SIG-M5 (cell line): ENCODE results near the gene ITGA1.

ENCODE experiments used
- DNase-seq: peaks from one replicate; lab custom pipeline; 2025; lab: John Stamatoyannopoulos, UW

ITGA1 gene

DNA sequence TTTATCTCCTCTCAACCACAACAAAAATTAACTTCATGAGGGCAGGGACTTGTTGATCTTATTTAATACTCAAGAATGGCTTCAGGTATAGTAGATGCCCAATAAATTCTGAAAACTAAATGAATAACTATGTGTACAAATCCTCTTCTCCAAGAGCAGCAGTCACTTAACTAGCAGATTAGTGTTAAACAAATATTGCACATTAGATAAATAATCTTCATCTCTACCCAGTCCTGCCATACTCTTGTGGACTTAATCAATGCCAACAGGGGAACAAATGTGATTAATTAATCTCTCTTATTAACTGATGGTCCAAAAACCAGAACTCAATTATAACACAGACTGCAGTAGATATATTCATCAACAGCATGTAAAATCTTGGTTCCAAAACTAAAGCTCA, 15.0 kb upstream of the ITGA1 start:
- no peak for DNase-seq

DNA sequence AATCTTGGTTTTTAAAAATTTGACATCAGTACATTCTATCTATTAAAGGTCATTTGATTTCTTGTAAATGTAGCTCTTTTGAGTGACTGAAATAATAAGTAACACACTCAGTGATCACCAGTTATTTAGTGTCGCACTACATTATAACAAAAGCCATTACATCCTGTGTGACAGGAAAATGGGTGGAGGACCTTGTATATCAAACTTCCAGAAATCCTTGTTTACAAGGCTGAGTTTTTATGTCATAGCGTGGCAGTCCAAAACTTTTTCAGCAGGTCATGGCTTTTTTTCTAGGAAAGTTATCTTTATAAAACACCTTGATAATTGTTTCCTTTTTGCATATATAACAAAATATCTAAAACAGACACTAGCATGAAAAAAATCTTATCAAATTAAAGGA, 14.4 kb upstream of the ITGA1 start:
- DNase-seq: no peak

DNA sequence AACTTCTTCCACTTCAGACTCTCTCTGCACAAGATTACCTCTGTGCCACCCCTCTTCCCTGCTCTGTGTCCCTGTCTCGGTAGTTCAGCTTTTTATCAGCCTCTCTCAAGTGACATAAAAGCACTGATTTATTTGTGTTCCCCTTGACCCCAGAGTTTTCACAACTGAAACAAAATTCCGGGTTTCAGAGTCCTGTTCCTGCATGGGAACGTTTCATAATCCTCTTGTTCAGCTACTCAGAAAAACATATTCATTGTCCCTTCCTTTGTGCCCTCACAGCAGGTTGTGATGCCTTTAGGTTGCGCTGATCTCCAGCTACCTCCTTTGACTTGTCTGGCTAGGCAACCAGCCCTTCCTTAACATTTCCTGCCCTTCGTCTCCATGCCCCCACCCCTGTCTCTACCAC, 13.7 kb upstream of the ITGA1 start:
- no peak for DNase-seq

DNA sequence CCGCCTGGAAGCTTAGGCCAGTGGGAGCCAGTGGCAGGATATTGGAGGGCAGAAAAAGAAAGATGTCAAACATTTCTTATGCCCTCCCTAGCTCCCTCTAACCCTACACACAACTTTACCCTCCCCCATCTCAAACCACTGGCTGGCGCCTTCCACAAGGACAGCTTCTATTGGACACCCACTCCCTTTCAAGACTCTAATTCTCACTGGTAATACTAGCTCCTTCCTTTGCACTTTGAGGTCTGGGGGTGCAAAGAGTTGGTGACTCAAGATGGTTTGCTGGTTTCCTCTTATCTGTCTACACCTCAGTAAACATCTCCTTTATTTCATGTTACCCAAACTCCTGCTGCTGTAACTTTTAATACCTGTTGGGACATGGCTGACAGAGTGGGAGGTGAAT, 11.6 kb upstream of the ITGA1 start:
- no peak for DNase-seq

DNA sequence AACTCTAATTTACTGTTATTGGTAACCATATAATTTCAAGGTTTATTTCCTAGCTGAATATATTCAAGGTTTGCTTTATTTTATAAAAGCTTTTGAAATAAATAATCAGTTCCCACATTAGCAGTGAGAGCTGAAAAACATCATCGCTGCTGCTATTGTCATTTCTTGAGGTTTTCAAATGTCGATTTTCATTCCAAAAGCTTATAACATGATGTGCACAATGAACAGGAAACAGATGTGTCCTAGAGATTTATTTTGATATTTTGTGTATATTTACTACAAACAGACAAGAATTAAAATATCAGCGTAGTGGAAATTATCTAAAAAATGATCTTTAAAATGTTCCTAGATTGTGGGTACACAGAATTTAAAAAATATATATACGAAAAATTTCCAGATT, 10.5 kb upstream of the ITGA1 start:
- DNase-seq: no peak

DNA sequence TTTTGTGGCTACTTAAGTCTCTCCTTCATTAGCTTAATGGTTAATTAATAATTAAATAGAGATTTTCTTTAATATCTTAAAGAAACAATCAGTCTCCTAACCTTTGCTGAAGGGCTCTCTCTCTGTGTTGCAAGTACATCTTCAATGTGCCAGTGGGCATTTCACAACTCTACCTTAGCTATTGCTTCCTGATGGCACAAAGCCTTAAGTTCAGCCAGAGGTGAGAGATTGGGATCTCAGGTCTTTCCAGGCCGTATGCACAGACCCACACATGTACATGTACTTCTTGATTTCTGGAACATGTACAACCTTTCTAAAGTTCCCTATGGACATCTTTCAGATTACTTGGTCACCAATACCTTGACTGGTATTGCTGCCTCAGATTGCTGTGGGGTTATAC, 8.9 kb upstream of the ITGA1 start:
- DNase-seq: no peak

DNA sequence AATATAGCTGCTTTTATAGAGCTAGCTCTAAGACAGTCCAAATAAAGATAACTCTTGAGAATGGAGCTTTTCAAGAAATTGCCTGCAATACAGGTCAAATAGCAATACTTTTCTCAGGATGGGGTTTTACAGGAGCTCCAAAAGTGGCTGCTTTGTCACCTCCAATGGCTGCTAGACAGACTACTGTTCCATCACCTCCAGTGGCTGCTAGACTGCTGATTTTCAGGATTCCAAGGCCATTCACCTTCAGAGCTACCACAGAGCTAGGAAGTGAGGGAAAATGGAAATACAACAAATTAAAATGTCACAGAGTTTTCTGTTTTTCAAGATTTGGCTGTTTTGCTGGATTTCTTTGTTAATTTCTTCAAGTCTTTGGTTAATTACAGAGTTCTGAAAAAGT, 8.5 kb upstream of the ITGA1 start:
- DNase-seq: no peak

DNA sequence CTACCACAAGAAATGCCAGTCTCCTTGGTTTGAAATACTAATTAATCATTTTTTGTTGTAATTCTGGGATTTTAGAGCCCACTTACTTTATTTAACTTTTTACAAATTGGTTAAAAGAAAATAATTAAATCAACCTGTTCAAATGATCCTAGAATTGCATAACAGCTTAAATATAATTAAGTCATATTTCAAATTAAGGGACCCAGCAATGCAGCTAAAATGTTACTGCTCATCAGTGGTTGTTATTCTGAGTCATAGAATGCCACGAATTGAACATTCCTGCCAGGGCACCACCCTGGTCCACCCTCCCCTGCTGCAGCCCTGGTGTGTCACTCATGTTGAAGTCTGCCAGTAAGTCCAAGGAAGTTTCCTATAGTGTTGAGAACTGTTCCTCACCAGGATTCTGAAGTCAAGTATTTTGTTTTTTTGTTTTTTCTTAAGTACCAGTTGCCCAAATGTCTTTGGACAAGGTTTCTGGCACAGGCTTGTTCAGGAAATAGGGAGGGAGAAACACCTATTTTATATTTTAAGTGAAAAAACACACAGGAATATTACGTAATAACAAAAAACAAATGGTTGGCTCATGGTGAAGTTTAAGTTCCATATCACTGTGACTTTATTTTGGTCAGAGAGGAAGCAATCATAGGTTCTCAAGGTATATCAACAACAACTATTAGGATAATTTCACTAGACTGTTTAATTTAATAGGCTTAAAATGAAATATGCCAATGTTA, 4.3 kb upstream of the ITGA1 start:
- DNase-seq: no peak

DNA sequence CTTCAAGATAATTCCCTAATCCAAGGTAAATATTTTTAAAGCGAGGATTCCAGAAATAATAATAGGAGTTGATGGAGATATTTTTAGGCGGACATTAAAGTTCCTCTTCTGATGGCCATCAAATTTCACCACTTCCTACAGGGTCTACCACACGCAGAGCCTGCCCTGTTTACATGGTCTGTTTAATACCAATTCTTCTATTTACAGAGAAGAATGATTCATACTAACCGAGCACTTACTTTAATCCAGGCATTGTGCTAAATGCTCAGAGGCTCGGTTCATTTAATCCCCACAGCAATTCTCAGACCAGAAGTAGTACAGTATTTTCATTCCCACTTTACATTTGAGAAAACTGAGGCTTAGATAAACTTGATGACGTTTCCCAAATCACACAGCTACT, 3.0 kb upstream of the ITGA1 start:
- no peak for DNase-seq

DNA sequence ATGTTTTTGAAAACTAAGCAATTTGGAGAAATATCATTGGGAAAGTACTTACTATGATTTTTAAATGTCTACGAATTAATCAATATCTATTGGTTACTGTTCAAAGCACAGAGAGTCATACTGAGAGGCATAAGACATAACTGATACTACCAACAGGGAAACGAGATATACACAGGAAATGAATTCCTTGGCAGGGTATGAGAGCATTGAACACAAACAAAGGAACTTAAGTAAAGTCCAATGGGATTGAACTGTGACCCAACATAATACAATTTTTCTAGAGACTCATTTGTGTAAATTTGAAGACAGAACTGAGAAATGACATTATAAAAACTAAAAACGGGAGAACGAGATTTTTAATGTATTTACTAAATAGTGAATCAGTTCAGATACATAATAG, 1.3 kb upstream of the ITGA1 start:
- no peak for DNase-seq

DNA sequence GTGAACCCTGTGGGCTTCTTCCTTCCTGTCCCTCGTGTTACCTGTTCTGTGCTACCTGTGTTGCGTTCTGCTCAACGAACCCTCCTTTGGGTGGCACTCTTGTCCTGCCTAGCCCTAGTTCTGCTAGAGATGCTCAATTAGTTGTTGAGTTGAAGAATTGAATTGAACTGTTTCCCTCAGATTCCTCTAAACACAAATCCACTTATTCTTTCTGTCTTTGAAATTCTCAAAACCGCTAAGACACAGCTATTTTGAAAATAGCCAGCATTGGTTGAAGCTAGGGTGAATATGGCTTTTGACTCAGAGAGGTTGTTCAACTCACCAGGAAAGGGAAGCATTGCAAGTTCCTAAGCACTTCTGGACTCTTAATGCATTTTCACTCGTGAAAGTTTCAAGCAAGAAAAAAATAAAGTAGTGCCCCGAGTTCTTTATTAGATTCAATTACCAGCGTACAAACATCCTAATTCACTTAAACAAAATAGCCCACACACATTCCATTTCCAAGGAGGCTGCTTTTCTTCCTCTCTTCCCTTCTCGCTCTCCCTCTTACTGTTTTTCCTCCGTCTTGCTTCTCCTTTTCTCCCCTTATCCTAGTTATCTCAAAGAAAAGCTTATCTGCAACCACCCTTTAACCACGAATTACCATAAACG, 642 bp upstream of the ITGA1 start:
- no peak for DNase-seq

DNA sequence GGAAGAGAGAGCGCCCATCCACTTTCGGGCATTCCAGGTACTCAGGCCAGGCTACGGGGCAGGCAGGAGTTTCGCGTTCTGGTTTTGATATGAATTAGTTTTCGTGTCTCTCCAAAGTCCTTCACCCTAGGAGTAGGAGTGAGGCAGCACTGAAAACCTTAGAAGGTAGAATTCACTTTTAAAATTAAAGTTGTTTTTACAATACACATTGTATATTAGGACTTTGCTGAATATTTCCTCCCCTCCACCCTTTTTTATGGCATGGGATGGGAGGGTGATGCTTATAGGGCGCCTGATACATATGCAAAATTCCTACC, 747 bp downstream of the ITGA1 start:
- DNase-seq: no peak

DNA sequence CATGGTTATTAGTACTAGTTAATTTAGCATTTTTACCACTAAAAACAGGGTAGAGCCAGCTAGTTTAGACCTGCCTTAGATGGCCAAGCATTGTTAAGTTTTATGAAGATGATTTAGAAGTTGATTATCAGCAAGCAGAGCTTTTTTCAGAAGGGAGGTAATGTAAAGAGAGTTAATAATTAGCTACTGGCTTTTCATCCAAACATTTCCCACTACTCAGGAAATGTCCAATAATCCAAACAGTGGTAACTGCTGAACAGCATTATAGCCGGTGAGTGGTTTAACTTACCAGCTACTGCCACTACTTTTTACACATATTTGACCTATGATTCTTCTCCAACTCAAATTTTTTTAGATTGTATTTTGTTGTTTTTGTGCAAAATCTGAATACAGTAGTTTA, 1.7 kb downstream of the ITGA1 start:
- DNase-seq: no peak

DNA sequence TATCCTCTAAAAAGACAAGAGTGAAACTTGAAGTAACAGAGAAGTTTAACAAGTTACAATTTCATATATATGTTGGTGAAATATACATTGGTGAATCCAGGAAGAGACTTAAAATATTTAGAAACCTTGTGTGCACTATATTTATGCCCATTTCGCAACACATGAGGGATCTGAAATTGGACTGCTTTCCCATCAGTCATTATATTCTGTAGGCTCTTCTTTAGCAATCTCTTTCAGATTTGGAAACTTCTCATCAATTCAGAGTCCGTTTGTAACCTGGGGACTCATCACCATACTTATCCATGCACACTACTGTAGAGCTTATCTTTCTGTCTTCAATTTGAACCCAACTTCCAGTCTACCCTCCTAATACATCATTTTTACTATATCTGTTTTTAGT, 2.1 kb downstream of the ITGA1 start:
- DNase-seq: no peak

DNA sequence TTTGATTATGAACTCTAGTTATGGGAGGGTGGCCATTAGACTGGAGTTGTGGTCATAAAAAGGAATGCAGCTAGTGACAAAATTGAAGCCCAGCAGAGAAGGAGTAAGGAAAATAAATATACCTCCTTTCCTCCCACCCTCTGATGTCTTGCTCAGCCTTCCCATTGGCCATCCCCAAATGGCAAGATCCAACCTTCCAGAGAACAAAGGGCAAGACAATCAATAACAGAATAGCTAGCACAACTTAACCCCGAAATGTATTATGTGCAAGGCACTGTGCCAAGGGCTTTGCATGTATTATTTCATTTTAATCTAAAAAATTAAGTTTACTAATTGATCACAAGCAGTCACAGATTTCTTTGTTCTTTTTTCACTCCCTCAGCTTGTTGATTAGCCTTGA, 3.6 kb downstream of the ITGA1 start:
- DNase-seq: no peak

DNA sequence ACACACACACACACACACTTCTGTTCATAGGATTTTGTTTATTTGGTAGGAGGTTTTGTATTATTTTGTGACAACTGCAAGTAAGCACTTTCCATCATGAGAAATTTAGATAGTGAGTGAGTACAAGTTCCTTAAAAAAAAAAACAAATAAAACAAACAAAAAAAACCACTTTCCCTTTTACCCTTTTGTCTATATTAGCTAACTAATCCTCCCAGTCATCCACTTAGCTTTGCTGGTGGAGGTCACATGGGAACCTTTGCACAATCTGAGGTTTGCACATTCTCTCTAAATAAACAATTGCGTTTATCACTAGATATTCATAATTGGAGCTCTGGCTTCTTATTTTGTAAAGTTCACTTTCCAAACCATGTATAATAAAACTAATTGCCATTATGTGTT, 6.8 kb downstream of the ITGA1 start:
- no peak for DNase-seq

DNA sequence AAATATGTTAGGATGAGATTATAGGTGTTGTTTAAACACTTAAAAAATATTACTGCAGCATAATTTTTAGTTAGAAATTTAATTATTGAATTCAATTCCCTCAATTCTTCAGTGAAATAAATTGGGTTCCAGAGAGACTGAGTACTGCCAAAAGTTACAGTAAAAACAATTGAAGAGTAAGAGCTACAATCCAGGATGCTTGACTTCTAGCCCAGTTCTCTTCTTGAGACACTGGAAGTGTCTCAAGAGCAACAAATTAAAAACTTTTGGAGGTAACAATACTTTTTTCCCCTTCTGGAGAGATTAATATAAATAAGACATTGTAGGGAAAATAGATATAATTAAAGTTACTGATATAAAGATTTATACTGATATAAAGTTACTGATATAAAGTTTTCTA, 8.3 kb downstream of the ITGA1 start:
- DNase-seq: no peak

DNA sequence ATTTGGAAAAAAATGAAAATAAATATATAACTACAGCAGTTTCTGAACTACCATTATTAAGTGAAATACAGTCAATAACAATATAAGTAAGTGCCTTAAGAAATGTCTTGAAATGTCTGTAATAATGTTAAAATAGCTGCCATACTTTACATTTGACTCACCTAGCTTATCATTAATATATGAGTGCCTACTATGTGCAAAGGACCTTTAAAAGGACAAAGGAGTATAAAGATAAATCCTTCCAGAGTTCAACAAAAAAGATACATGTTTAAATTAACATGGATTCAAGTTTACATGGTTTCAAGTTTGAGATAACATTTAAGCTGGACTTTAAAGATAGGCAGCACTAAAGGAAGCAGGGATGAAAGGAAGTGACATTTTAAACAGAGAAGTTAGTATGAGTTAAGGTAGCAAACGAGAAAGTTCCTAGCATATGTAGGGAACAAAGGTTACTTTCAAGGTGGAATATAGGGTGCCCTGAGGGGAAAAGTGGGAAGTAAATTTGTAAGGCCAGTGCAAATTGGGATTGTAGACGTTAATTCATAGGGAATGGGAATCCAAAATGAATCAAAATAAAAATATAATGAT, 8.9 kb downstream of the ITGA1 start:
- no peak for DNase-seq

DNA sequence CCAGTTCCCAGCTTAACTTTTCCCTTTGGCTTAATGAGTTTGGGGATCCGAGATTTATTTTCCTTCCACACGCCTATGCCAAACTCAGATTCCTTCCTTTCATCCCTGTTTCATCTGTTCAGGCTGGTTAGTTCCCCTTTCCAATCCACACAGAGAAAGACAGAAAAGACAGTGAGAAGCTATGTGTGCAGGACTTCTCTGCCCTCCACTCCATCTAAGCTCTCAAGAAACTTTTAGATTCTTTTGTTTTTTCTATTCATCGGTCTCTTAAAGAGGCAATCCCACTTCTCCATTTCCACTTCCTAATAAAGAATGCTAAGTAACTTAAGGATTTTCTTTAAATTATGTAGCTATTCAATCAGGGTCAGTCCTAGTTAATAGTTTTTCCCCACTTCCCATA, 11.2 kb downstream of the ITGA1 start:
- no peak for DNase-seq

DNA sequence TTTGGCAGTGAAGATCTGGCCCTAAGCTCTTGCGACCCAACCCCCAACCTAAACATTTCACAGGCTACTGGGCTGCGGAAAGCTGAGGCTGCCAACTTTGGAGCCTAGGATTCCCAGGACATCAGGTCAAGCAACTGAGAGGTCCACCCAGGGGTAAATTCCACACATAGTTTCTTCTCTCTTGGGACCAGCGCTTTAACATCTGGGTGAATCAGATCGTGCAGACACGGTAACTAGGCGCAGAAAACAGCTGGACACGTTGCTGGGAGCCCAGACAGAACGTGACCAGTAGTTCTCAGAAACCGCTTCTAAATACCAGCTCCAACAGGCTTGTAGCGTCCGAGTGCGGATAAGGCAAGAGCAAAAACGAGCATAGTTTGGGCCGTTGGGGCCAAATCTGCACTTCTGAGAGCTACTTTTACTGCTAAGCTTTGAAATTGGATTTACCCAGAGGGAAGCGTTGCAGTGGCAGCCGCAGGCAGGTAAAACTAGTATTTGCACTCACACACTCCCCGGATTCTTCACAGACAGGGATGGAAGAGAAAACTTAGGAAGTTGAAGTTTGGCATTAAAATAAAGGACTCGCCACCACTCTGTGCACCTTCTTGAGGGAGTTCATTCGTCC, 11.8 kb downstream of the ITGA1 start:
- no peak for DNase-seq

DNA sequence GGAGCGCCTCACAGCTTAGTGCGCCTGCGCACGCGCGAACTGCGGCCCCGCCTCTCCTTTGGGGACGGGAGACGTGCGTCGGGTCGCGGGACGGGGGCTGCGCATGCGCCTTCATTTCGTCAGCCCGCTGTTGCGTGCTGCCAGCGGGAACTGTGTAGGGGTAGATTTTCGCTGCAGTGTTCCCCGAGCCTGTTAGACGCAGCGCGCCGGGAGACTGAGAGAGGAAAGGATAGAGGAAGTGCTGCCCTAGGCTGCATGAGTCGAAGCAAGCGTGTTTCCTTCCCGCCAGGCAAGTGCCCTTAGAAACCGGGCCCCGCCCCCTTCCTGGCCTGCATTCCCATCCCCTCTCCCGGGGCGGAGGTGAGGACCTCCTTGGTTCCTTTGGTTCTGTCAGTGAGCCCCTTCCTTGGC, 12.3 kb downstream of the ITGA1 start:
- peak; percentile 87 for DNase-seq

DNA sequence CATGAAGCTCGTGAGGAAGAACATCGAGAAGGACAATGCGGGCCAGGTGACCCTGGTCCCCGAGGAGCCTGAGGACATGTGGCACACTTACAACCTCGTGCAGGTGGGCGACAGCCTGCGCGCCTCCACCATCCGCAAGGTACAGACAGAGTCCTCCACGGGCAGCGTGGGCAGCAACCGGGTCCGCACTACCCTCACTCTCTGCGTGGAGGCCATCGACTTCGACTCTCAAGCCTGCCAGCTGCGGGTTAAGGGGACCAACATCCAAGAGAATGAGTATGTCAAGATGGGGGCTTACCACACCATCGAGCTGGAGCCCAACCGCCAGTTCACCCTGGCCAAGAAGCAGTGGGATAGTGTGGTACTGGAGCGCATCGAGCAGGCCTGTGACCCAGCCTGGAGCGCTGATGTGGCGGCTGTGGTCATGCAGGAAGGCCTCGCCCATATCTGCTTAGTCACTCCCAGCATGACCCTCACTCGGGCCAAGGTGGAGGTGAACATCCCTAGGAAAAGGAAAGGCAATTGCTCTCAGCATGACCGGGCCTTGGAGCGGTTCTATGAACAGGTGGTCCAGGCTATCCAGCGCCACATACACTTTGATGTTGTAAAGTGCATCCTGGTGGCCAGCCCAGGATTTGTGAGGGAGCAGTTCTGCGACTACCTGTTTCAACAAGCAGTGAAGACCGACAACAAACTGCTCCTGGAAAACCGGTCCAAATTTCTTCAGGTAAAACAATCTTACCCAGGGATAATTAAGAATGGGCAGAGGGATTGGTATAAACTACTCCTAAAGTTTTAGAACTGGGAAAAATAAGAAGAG, 12.9 kb downstream of the ITGA1 start:
- DNase-seq: no peak

DNA sequence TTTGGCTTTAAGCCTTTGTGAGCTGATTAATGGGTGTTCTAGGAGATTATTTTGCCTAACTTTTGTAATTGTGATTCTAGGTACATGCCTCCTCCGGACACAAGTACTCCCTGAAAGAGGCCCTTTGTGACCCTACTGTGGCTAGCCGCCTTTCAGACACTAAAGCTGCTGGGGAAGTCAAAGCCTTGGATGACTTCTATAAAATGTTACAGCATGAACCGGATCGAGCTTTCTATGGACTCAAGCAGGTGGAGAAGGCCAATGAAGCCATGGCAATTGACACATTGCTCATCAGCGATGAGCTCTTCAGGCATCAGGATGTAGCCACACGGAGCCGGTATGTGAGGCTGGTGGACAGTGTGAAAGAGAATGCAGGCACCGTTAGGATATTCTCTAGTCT, 13.6 kb downstream of the ITGA1 start:
- no peak for DNase-seq
